ENCODE data around the gene HCRTR1. TPM values are rescaled to one million over a fixed set of nuclear protein-coding genes. Genes with fewer than 3 reads are reported as not detected.

Gene HCRTR1
- total RNA-seq, 4 donors from 2014 or later, result 0.59 TPM; not detected in 3

DNA sequence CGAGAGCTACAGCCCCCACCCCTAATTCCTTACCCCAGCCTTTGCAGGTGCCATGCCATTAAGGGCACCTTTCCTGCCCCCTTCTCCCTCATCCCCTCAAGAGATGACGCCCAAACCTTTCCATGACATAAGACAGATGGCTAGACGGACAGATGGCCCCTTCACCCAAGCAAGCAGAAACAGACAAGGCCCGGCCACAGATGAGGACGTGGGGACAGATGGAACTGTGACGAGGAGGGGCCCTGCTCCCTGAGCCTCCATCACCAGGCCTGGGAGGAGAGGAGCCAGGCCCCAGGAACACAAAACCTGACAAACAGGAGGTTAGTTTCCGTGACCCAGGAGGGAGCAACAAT, 51.9 kb downstream of the HCRTR1 start:
- intact Hi-C loops (cut with DNase I; ENCODE audit: low total_unique reads), result no loop called here
- no peak for ATAC-seq
- Histone ChIP-seq H3K27me3 (no peaks in the 10 kb centered on the region), H3K36me3 (no peaks in the 10 kb centered on the region), H3K4me3 (peak overlapping the region; percentile 29 to 50 (median 48)), H3K9me3 (no peaks in the 10 kb centered on the region), H3K27ac (peak overlapping the region in 3 of 4 donors; percentile 53 to 69 (median 64)), H3K4me1 (peaks cover 27 to 31% of the 10 kb centered on the region in 2 donors)
- in situ Hi-C loops (cut with MboI; ENCODE audit: low sequenced_read_pairs in 4 of 4), result loop anchor here (5.0 to 25.0 kb wide), 4 partner anchors 45 to 293 kb away; no protein-coding TSS in a partner anchor
- DNase-seq, result no peak
- TF ChIP-seq, protein P1, sequence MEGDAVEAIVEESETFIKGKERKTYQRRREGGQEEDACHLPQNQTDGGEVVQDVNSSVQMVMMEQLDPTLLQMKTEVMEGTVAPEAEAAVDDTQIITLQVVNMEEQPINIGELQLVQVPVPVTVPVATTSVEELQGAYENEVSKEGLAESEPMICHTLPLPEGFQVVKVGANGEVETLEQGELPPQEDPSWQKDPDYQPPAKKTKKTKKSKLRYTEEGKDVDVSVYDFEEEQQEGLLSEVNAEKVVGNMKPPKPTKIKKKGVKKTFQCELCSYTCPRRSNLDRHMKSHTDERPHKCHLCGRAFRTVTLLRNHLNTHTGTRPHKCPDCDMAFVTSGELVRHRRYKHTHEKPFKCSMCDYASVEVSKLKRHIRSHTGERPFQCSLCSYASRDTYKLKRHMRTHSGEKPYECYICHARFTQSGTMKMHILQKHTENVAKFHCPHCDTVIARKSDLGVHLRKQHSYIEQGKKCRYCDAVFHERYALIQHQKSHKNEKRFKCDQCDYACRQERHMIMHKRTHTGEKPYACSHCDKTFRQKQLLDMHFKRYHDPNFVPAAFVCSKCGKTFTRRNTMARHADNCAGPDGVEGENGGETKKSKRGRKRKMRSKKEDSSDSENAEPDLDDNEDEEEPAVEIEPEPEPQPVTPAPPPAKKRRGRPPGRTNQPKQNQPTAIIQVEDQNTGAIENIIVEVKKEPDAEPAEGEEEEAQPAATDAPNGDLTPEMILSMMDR (IDR thresholded peaks at IDR 0.05 in 4 of 5, conservative IDR thresholded peaks at IDR 0.05 in 1 of 5), result no peak
- no peak for TF ChIP-seq POLR2A (IDR thresholded peaks at IDR 0.05)

DNA sequence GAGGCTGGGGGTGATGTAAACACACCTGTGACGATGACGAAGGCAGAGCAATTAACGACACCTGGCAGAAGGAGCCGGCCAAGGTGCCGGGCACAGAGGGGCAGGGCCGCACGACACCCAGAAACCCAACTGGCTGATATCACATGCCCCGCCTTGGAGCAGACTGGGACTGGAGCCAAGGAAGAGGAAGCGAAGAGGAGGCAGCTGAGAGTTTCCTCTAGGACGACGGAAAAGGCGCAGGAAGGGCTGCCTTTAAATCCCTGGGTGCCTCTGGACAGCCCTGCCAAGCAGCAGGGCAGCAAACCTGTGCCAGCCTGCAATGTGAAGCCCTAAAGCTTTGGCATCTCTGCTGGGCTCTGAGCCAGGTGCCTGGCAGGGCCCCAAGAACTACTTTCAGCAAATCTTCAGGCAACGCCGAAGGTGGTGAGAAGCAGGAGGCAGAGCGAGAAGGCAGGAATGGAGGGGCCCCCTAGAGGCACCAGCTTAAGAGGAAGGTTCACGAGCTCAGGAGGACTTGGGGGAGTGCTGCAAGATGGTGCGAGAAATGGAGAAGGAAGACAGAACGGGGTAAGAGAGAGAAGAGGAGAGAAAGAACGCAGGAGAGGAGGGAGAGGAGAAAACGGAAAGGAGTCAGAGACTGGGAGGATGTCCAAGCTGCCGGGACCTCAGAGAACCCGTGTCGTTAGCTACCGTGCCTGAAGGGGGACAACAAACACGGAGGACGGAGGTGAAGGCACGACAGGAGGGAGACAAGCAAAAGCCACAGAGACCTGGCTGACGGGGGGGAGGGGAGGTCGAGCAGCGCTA, 52.5 kb downstream of the HCRTR1 start:
- peak overlapping the region; percentile 29 to 50 (median 48) for H3K4me3 ChIP-seq
- H3K27ac ChIP-seq, result peak overlapping the region; percentile 53 to 69 (median 60)
- H3K9me3 ChIP-seq, result no peaks in the 10 kb centered on the region
- DNase-seq (peak; percentile 64 to 82), ATAC-seq (peak; percentile 71 to 83)
- no peaks in the 10 kb centered on the region for H3K27me3 ChIP-seq
- no peak for TF ChIP-seq POLR2A (IDR thresholded peaks at IDR 0.05)
- TF ChIP-seq, protein P1 (IDR thresholded peaks at IDR 0.05 in 4 of 5, conservative IDR thresholded peaks at IDR 0.05 in 1 of 5), result no peak
- intact Hi-C loops (cut with DNase I; ENCODE audit: low total_unique reads) (no loop called here), in situ Hi-C loops (cut with MboI; ENCODE audit: low sequenced_read_pairs in 4 of 4) (loop anchor here (5.0 to 25.0 kb wide), 4 partner anchors 45 to 292 kb away; no protein-coding TSS in a partner anchor)
- peaks cover 29 to 36% of the 10 kb centered on the region in 2 donors for H3K4me1 ChIP-seq
- no peaks in the 10 kb centered on the region for H3K36me3 ChIP-seq

DNA sequence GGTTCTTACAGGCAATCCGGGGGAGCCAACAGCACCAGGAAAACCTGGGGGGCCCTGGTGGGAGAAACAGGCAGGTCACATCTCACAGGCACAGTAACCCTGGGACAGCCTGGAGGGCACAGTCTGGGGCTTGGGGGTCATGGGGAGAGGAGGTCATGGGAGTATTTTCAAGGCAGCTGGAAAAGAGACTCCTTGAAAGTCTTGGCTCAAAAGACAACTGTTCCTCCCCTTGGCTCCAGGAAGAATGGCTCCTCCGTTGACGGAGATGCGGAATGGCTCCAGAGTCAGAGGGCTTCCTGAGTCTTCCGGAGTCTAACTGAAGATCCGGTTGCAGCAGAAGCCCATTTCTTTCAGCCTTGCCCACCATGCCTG, 53.1 kb downstream of the HCRTR1 start:
- peak overlapping the region; percentile 29 to 50 (median 48) for H3K4me3 ChIP-seq
- in situ Hi-C loops (cut with MboI; ENCODE audit: low sequenced_read_pairs in 4 of 4), result loop anchor here (25.0 kb wide), 1 partner anchor 292 kb away; no protein-coding TSS in a partner anchor
- peak overlapping the region; percentile 53 to 69 (median 60) for H3K27ac ChIP-seq
- no peaks in the 10 kb centered on the region for H3K36me3 ChIP-seq
- no peaks in the 10 kb centered on the region for H3K27me3 ChIP-seq
- TF ChIP-seq, protein P1 (IDR thresholded peaks at IDR 0.05 in 4 of 5, conservative IDR thresholded peaks at IDR 0.05 in 1 of 5), result no peak
- TF ChIP-seq POLR2A (IDR thresholded peaks at IDR 0.05), result no peak
- ATAC-seq (no peak), DNase-seq (no peak)
- no peaks in the 10 kb centered on the region for H3K9me3 ChIP-seq
- intact Hi-C loops (cut with DNase I; ENCODE audit: low total_unique reads), result no loop called here
- H3K4me1 ChIP-seq, result peaks cover 34 to 41% of the 10 kb centered on the region in 2 donors

DNA sequence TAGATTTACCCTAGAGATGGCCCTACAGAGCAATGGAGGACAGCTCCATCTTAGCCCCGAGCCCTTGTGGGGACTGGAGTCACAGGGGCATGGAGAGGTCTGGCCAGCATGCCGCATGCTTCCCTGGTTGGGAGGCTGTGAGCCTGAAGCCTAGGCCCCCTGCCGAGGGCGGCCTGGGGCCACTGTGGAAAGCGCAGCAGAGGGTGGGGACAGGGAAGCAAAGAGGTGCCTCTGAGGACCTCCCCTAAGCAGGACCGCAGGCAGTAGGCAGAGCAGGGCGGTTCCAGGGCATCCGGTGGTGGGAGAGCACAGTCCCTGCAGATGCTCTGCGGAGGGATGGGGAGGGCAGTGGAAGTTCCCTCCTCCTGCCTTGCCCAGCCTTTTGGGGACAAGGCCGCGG, 53.7 kb downstream of the HCRTR1 start:
- DNase-seq (no peak), ATAC-seq (no peak)
- in situ Hi-C loops (cut with MboI; ENCODE audit: low sequenced_read_pairs in 4 of 4), result loop anchor here (25.0 kb wide), 1 partner anchor 291 kb away; no protein-coding TSS in a partner anchor
- no peaks in the 10 kb centered on the region for H3K27me3 ChIP-seq
- peak overlapping the region in 2 of 4 donors; percentile 53 to 69 for H3K27ac ChIP-seq
- H3K4me3 ChIP-seq, result no peak overlapping the region
- H3K9me3 ChIP-seq, result no peaks in the 10 kb centered on the region
- H3K4me1 ChIP-seq, result peaks cover 34 to 42% of the 10 kb centered on the region in 2 donors
- TF ChIP-seq, protein P1 (IDR thresholded peaks at IDR 0.05 in 4 of 5, conservative IDR thresholded peaks at IDR 0.05 in 1 of 5), result no peak
- TF ChIP-seq POLR2A (IDR thresholded peaks at IDR 0.05), result no peak
- H3K36me3 ChIP-seq, result no peaks in the 10 kb centered on the region
- intact Hi-C loops (cut with DNase I; ENCODE audit: low total_unique reads), result no loop called here
